Measurements from ENCODE around the gene COG5. TPM values are rescaled to one million over a fixed set of nuclear protein-coding genes. Genes with fewer than 3 reads are reported as not detected.

The COG5 gene
- total and polyA plus RNA-seq, 9 of the 15 experiments (the other 6 are each of a cell fraction or from before 2014, with no cell fraction given): 15.3 to 75.1 (median 56.4) TPM

DNA sequence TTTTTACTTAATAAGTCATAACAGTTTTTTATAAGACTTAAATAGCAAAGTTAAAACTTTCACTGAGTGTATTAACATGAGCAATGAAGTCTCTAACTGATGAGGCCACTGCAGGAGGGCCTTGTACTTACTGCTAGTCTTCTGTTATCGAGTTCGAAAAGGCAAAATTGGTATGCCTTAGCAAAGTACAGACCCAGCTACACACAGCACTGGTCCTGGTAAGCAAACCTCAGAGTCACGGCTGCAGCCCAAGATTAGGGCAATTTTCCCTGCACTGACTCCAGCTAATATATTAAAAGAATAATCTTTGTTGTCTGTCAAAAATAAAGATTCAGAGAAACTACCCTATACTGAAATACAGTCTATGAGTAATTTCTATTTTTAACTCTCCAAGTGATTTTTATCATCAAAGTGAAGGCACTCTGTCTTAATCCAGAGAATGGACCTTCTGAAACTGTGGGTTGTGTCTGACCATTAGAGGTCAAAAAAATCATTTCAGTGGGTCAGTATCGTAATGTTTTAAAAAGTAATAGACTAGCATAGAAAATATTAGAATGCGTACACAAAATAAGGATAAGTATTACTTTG is 309.2 kb downstream of the COG5 start:
- FAIRE-seq: peak; percentile 35
- no peak overlapping the region for H2AFZ ChIP-seq (ENCODE audit: low read depth, low read length)
- H3K9ac ChIP-seq (ENCODE audit: insufficient read depth in 1 of 2, low read depth in 2 of 2, low read length in 2 of 2): no peak overlapping the region
- no peaks in the 10 kb centered on the region for H3K4me1 ChIP-seq (replicated peaks in 1 of 2; ENCODE audit: control insufficient read depth in 2 of 2, insufficient read depth in 2 of 2, low read length in 2 of 2)
- no peak overlapping the region for H3K27ac ChIP-seq (ENCODE audit: extremely low read depth, low read depth, low read length)
- peak; percentile 82 for ATAC-seq
- in situ Hi-C loops (cut with MboI): no loop called here
- 56% methylated on average over 5 of the region's 5 CpGs for WGBS (ENCODE audit: insufficient coverage, low coverage, missing lambda C conversion rate)
- intact Hi-C loops (cut with micrococcal nuclease): no loop called here
- no peaks in the 10 kb centered on the region for H3K79me2 ChIP-seq (ENCODE audit: control insufficient read depth, insufficient read depth, low read length)
- H3K36me3 ChIP-seq (ENCODE audit: control insufficient read depth, insufficient read depth, low read length): no peaks in the 10 kb centered on the region
- DNase-seq (ENCODE audit: extremely low read depth in 1 of 4, low spot score in 3 of 4): peak in 2 of 4 experiments; percentile 21 to 48
- no TSS peak for BruUV-seq (replicated peaks)
- H3K9me1 ChIP-seq (ENCODE audit: control insufficient read depth, insufficient read depth, low read length): no peaks in the 10 kb centered on the region
- ChIA-PET POLR2A (no interaction called here), CTCF (ENCODE audit: low intra/inter-chr PET ratio) (no interaction called here)
- H4K20me1 ChIP-seq (replicated peaks; ENCODE audit: control insufficient read depth, insufficient read depth, low read length): no peaks in the 10 kb centered on the region
- H3K4me2 ChIP-seq (ENCODE audit: insufficient read depth, low read length): no peak overlapping the region
- H3K4me3 ChIP-seq: no peak overlapping the region
- H3K9me3 ChIP-seq (replicated peaks; ENCODE audit: control insufficient read depth, insufficient read depth, low read depth, low read length): no peaks in the 10 kb centered on the region
- no peaks in the 10 kb centered on the region for H3K27me3 ChIP-seq (ENCODE audit: control insufficient read depth in 2 of 2, insufficient read depth in 2 of 2, low read length in 2 of 2)
- TF ChIP-seq DMBX1 (CRISPR knock-in tag; IDR thresholded peaks at IDR 0.05; ENCODE audit: borderline replicate concordance) (no peak), FOXM1 (IDR thresholded peaks at IDR 0.05; ENCODE audit: low read depth) (no peak), FOXM1 (CRISPR knock-in tag; IDR thresholded peaks at IDR 0.05; ENCODE audit: low read depth) (no peak), SMC3 (conservative IDR thresholded peaks at IDR 0.05; ENCODE audit: insufficient read depth, low read depth, low read length) (no peak), SMARCA4 (IDR thresholded peaks at IDR 0.05) (no peak), MEIS2 (IDR thresholded peaks at IDR 0.05; ENCODE audit: partially characterized antibody) (peak; percentile 28), ZNF384 (IDR thresholded peaks at IDR 0.05; ENCODE audit: low read depth, low read length) (no peak), STAT5A (IDR thresholded peaks at IDR 0.05; ENCODE audit: borderline replicate concordance, low read length) (0 out of 2 replicates have a peak, but pooled peaks have one; percentile 22), SP1 (CRISPR knock-in tag; IDR thresholded peaks at IDR 0.05) (no peak), GATA2 (CRISPR knock-in tag; IDR thresholded peaks at IDR 0.05) (peak; percentile 16; the same call in 1 of the 2 replicates), KDM1A (IDR thresholded peaks at IDR 0.05) (0 out of 4 replicates have a peak, but pooled peaks of 1 of the 2 experiments have one; percentile 30), ZNF785 (CRISPR knock-in tag; IDR thresholded peaks at IDR 0.05) (no peak), PYGO2 (tag; IDR thresholded peaks at IDR 0.05) (no peak), ARID1B (IDR thresholded peaks at IDR 0.05) (no peak), PML (IDR thresholded peaks at IDR 0.05; ENCODE audit: low read length) (no peak)
- TF ChIP-seq, protein P1, sequence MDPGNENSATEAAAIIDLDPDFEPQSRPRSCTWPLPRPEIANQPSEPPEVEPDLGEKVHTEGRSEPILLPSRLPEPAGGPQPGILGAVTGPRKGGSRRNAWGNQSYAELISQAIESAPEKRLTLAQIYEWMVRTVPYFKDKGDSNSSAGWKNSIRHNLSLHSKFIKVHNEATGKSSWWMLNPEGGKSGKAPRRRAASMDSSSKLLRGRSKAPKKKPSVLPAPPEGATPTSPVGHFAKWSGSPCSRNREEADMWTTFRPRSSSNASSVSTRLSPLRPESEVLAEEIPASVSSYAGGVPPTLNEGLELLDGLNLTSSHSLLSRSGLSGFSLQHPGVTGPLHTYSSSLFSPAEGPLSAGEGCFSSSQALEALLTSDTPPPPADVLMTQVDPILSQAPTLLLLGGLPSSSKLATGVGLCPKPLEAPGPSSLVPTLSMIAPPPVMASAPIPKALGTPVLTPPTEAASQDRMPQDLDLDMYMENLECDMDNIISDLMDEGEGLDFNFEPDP (CRISPR knock-in tag; IDR thresholded peaks at IDR 0.05): 0 out of 2 replicates have a peak, but pooled peaks have one; percentile 22
- TF ChIP-seq, protein P2, sequence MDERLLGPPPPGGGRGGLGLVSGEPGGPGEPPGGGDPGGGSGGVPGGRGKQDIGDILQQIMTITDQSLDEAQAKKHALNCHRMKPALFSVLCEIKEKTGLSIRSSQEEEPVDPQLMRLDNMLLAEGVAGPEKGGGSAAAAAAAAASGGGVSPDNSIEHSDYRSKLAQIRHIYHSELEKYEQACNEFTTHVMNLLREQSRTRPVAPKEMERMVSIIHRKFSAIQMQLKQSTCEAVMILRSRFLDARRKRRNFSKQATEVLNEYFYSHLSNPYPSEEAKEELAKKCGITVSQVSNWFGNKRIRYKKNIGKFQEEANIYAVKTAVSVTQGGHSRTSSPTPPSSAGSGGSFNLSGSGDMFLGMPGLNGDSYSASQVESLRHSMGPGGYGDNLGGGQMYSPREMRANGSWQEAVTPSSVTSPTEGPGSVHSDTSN (CRISPR knock-in tag; IDR thresholded peaks at IDR 0.05; ENCODE audit: low read depth): no peak
- TF ChIP-seq, protein P2 (tag; conservative IDR thresholded peaks at IDR 0.05; ENCODE audit: low read depth): 0 out of 2 replicates have a peak, but pooled peaks have one; percentile 14
- TF ChIP-seq, protein P3, sequence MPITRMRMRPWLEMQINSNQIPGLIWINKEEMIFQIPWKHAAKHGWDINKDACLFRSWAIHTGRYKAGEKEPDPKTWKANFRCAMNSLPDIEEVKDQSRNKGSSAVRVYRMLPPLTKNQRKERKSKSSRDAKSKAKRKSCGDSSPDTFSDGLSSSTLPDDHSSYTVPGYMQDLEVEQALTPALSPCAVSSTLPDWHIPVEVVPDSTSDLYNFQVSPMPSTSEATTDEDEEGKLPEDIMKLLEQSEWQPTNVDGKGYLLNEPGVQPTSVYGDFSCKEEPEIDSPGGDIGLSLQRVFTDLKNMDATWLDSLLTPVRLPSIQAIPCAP (CRISPR knock-in tag; IDR thresholded peaks at IDR 0.05; ENCODE audit: borderline replicate concordance): no peak
